Neural progenitor cell (in vitro differentiated cells): Measurements from ENCODE around the gene RNF167. TPM values are rescaled to one million over a fixed set of nuclear protein-coding genes. Genes with fewer than 3 reads are reported as not detected.

Experiments used
- DNase-seq: peaks from one replicate; pipeline ENCODE4 v3.0.0-alpha.2; 2016; ENCODE audit warnings: low spot score
- H2AFZ ChIP-seq: fragments of 200-600 bp; sonication (generic); replicated peaks from 2 replicates; pipeline ENCODE4 v1.6.1; 2016; ENCODE audit warnings: antibody characterized with exemption
- H3F3A ChIP-seq: fragments of 200-600 bp; sonication (generic); 2 replicates; pipeline ENCODE4 v1.6.1; 2016; ENCODE audit warnings: antibody characterized with exemption, low read depth
- H3K27ac ChIP-seq: fragments of 200-600 bp; sonication (generic); 2 replicates; pipeline ENCODE4 v1.5.1; 2016; ENCODE audit warnings: mild to moderate bottlenecking
- H3K27me3 ChIP-seq: fragments of 200-600 bp; sonication (generic); 2 replicates; pipeline ENCODE4 v1.6.1; 2016; ENCODE audit warnings: mild to moderate bottlenecking, moderate library complexity
- H3K36me3 ChIP-seq: fragments of 200-600 bp; sonication (generic); 2 replicates; pipeline ENCODE4 v1.5.1; 2016
- H3K4me1 ChIP-seq: fragments of 200-600 bp; sonication (generic); 2 replicates; pipeline ENCODE4 v1.6.1; 2016; ENCODE audit warnings: mixed run types
- H3K4me2 ChIP-seq: fragments of 200-600 bp; sonication (generic); 2 replicates; pipeline ENCODE4 v1.6.1; 2016
- H3K4me3 ChIP-seq: fragments of 200-600 bp; sonication (generic); 2 replicates; pipeline ENCODE4 v1.5.1; 2016
- H3K79me2 ChIP-seq: fragments of 200-600 bp; sonication (generic); 2 replicates; pipeline ENCODE4 v1.6.1; 2016; ENCODE audit warnings: low read depth
- H3K9ac ChIP-seq: fragments of 200-600 bp; sonication (generic); 2 replicates; pipeline ENCODE4 v1.6.1; 2016
- H3K9me3 ChIP-seq: fragments of 200-600 bp; sonication (generic); 2 replicates; pipeline ENCODE4 v1.5.1; 2016; ENCODE audit warnings: low read depth
- H4K20me1 ChIP-seq: fragments of 200-600 bp; sonication (generic); 2 replicates; pipeline ENCODE4 v1.6.1; 2016; ENCODE audit warnings: low read depth
- H3K27ac Mint-ChIP-seq: 3 replicates; pipeline ENCODE4 v1.8.0; 2021; ENCODE audit warnings: mixed read lengths
- H3K27me3 Mint-ChIP-seq: 2 replicates; pipeline ENCODE4 v1.8.0; 2022; ENCODE audit warnings: low read depth, mild to moderate bottlenecking, inconsistent platforms, moderate library complexity, mixed read lengths; ENCODE audit not compliant: insufficient read depth
- H3K36me3 Mint-ChIP-seq: 3 replicates; pipeline ENCODE4 v1.8.0; 2021; ENCODE audit warnings: mixed read lengths
- H3K4me1 Mint-ChIP-seq: 3 replicates; pipeline ENCODE4 v1.8.0; 2021; ENCODE audit warnings: mixed read lengths
- H3K4me3 Mint-ChIP-seq: 3 replicates; pipeline ENCODE4 v1.8.0; 2021; ENCODE audit warnings: mild to moderate bottlenecking, moderate library complexity, mixed read lengths
- H3K9me3 Mint-ChIP-seq: 3 replicates; pipeline ENCODE4 v1.8.0; 2020; ENCODE audit warnings: mixed read lengths
- CTCF ChIP-seq: fragments of 200-600 bp; sonication (generic); IDR thresholded peaks from 2 replicates; pipeline ENCODE4 v1.5.1; 2017; ENCODE audit warnings: antibody characterized with exemption, mild to moderate bottlenecking
- EZH2 ChIP-seq: fragments of 200-600 bp; sonication (generic); IDR thresholded peaks from 2 replicates; pipeline ENCODE4 v1.6.1; 2017; ENCODE audit warnings: antibody characterized with exemption, mild to moderate bottlenecking, moderate library complexity
- EZH2phosphoT487 ChIP-seq: fragments of 200-600 bp; sonication (generic); IDR thresholded peaks from 2 replicates; pipeline ENCODE4 v1.6.1; 2017; ENCODE audit warnings: antibody characterized with exemption
- total RNA-seq: library from RNA; depleted of rRNA; stranded (reverse); fragments of >200 nt; gene quantifications from 2 replicates; pipeline ENCODE4 v1.2.3, GENCODE V29; 2015; ENCODE audit warnings: low replicate concordance

Gene RNF167
- total RNA-seq, 1 donor from 2014 or later, result 43.9 TPM

- no peaks in the 10 kb centered on the region for H3K36me3 ChIP-seq
- H3K4me1 ChIP-seq, result peaks cover 25% of the 10 kb centered on the region
- Mint-ChIP-seq H3K27ac (no peak overlapping the region), H3K4me1 (peaks cover 44% of the 10 kb centered on the region), H3K27me3 (peaks cover 11% of the 10 kb centered on the region), H3K9me3 (no peaks in the 10 kb centered on the region), H3K36me3 (peaks cover 30% of the 10 kb centered on the region), H3K4me3 (peak overlapping the region; percentile 96)
- H3K79me2 ChIP-seq, result peaks cover 87% of the 10 kb centered on the region
- H3K27me3 ChIP-seq, result no peaks in the 10 kb centered on the region
- TF ChIP-seq CTCF (no peak), EZH2phosphoT487 (no peak), EZH2 (no peak)
- no peak for DNase-seq
- no peaks in the 10 kb centered on the region for H3K9me3 ChIP-seq
- H4K20me1 ChIP-seq, result peaks cover 62% of the 10 kb centered on the region
- peaks cover 83% of the 10 kb centered on the region for H3F3A ChIP-seq
- no peak overlapping the region for H3K4me3 ChIP-seq
- H3K27ac ChIP-seq, result no peak overlapping the region
- H3K9ac ChIP-seq, result no peak overlapping the region
- H3K4me2 ChIP-seq, result no peak overlapping the region
- no peak overlapping the region for H2AFZ ChIP-seq
These were observed 2.9 kb downstream of the RNF167 start for GRCh38 chr17:4942760-4943508.

GRCh38 chr17:4944163-4944553 is 4.1 kb downstream of the RNF167 start:
- H3K79me2 ChIP-seq, result peaks cover 82% of the 10 kb centered on the region
- peaks cover 59% of the 10 kb centered on the region for H4K20me1 ChIP-seq
- DNase-seq, result no peak
- peak overlapping the region; percentile 46 for H3K4me3 Mint-ChIP-seq
- H3K9me3 Mint-ChIP-seq, result no peaks in the 10 kb centered on the region
- peaks cover 17% of the 10 kb centered on the region for H3K4me1 ChIP-seq
- peaks cover 11% of the 10 kb centered on the region for H3K27me3 Mint-ChIP-seq
- H3K4me2 ChIP-seq, result no peak overlapping the region
- peak overlapping the region; percentile 17 for H3K27ac ChIP-seq
- no peaks in the 10 kb centered on the region for H3K27me3 ChIP-seq
- H2AFZ ChIP-seq, result no peak overlapping the region
- no peaks in the 10 kb centered on the region for H3K9me3 ChIP-seq
- no peak overlapping the region for H3K4me3 ChIP-seq
- TF ChIP-seq EZH2 (no peak), CTCF (no peak), EZH2phosphoT487 (no peak)
- peaks cover 89% of the 10 kb centered on the region for H3F3A ChIP-seq
- no peak overlapping the region for H3K27ac Mint-ChIP-seq
- peaks cover 27% of the 10 kb centered on the region for H3K36me3 Mint-ChIP-seq
- peaks cover 36% of the 10 kb centered on the region for H3K4me1 Mint-ChIP-seq
- no peak overlapping the region for H3K9ac ChIP-seq
- H3K36me3 ChIP-seq, result no peaks in the 10 kb centered on the region

DNA sequence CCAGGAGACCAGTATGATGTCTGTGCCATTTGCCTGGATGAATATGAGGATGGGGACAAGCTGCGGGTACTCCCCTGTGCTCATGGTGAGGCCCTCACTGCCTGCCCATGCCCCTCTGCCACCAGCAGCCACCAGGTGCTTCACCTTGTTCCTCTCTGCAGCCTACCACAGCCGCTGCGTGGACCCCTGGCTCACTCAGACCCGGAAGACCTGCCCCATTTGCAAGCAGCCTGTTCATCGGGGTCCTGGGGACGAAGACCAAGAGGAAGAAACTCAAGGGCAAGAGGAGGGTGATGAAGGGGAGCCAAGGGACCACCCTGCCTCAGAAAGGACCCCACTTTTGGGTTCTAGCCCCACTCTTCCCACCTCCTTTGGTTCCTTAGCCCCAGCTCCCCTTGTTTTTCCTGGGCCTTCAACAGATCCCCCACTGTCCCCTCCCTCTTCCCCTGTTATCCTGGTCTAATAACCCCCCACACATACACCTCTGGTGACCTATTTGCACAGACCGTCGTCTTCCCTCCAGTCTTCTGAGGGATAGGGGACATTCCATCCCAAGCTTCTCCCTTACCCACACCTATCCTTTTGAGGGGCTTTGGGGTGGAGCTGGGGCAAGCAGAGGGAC is 4.6 kb downstream of the RNF167 start:
- Histone ChIP-seq H2AFZ (no peak overlapping the region), H3K4me2 (no peak overlapping the region), H3K79me2 (peaks cover 78% of the 10 kb centered on the region), H3K36me3 (no peaks in the 10 kb centered on the region), H3K27ac (peak overlapping the region; percentile 17), H3K9ac (no peak overlapping the region), H4K20me1 (peaks cover 58% of the 10 kb centered on the region), H3K4me1 (peaks cover 17% of the 10 kb centered on the region), H3K4me3 (no peak overlapping the region), H3K27me3 (no peaks in the 10 kb centered on the region), H3F3A (peaks cover 89% of the 10 kb centered on the region), H3K9me3 (no peaks in the 10 kb centered on the region)
- Mint-ChIP-seq H3K27me3 (peaks cover 11% of the 10 kb centered on the region), H3K27ac (no peak overlapping the region), H3K36me3 (peaks cover 27% of the 10 kb centered on the region), H3K4me3 (peak overlapping the region; percentile 93), H3K4me1 (peaks cover 34% of the 10 kb centered on the region), H3K9me3 (no peaks in the 10 kb centered on the region)
- no peak for DNase-seq
- no peak for TF ChIP-seq EZH2phosphoT487
- no peak for TF ChIP-seq EZH2
- no peak for TF ChIP-seq CTCF
